Inflammatory macrophage treated with lipopolysaccharide for 4 hours (primary cell): ENCODE measurements around the gene KRT15.
"Not testable (repeated sequence)": the region's sequence is repeated elsewhere in the genome, so short reads cannot be mapped to it uniquely, and the experiment has no call there.

Experiments used
- DNase-seq: peaks from one replicate; pipeline ENCODE4 v3.0.0-alpha.2; 2020

Gene KRT15

GRCh38 chr17:41542786-41543185 lies 24.1 kb upstream of the KRT15 start:
- DNase-seq = not testable (repeated sequence)

- no peak for DNase-seq
Measured at GRCh38 chr17:41542357-41542756, 23.7 kb upstream of the KRT15 start.

- DNase-seq = no peak
Measured at GRCh38 chr17:41540921-41541625, 22.4 kb upstream of the KRT15 start.

GRCh38 chr17:41539979-41540701 lies 21.4 kb upstream of the KRT15 start:
- DNase-seq = no peak

- DNase-seq = no peak
Measured at GRCh38 chr17:41539071-41539492, 20.4 kb upstream of the KRT15 start.

- no peak for DNase-seq
Measured at GRCh38 chr17:41538565-41538991, 19.9 kb upstream of the KRT15 start.

- no peak for DNase-seq
Measured at GRCh38 chr17:41537990-41538389, 19.3 kb upstream of the KRT15 start.

- no peak for DNase-seq
Measured at GRCh38 chr17:41537614-41537954, 18.9 kb upstream of the KRT15 start.

GRCh38 chr17:41536741-41537613 lies 18.3 kb upstream of the KRT15 start:
- no peak for DNase-seq

GRCh38 chr17:41535764-41536481 lies 17.2 kb upstream of the KRT15 start:
- DNase-seq = no peak

- DNase-seq = no peak
Measured at GRCh38 chr17:41534899-41535546, 16.3 kb upstream of the KRT15 start.

GRCh38 chr17:41533613-41534012 lies 14.9 kb upstream of the KRT15 start:
- DNase-seq = no peak

- no peak for DNase-seq
Measured at GRCh38 chr17:41532947-41533570, 14.4 kb upstream of the KRT15 start.

GRCh38 chr17:41531993-41532392 lies 13.3 kb upstream of the KRT15 start:
- DNase-seq = no peak

- DNase-seq = no peak
Measured at GRCh38 chr17:41530062-41531048, 11.7 kb upstream of the KRT15 start.

GRCh38 chr17:41529491-41529915 lies 10.8 kb upstream of the KRT15 start:
- no peak for DNase-seq

GRCh38 chr17:41528959-41529353 lies 10.3 kb upstream of the KRT15 start:
- DNase-seq = no peak

- no peak for DNase-seq
Measured at GRCh38 chr17:41527063-41528023, 8.7 kb upstream of the KRT15 start.

- no peak for DNase-seq
Measured at GRCh38 chr17:41524261-41524660, 5.6 kb upstream of the KRT15 start.
